GM12878 (cell line): ENCODE results near the gene PTPRD.

Experiments used
- TCF7 ChIP-seq: IDR thresholded peaks from 2 replicates; pipeline ENCODE4 v1.6.1; 2014; ENCODE audit warnings: antibody characterized with exemption, borderline replicate concordance
- TF ChIP-seq, protein P1 (sequence below), 3 experiments: IDR thresholded peaks in 2 of 3; conservative IDR thresholded peaks in 1 of 3; 2 replicates each; pipeline ENCODE4 v1.5.1; 2011; ENCODE audit warnings: low read depth in 3 of 3, low read length in 3 of 3, mild to moderate bottlenecking in 3 of 3, control low read depth in 2 of 3, moderate library complexity in 2 of 3, inconsistent platforms in 1 of 3, mixed read lengths in 1 of 3; ENCODE audit not compliant: control insufficient read depth in 2 of 3, insufficient read depth in 1 of 3; ENCODE audit errors: extremely low read depth in 1 of 3

- no peak for TF ChIP-seq TCF7
- TF ChIP-seq, protein P1, sequence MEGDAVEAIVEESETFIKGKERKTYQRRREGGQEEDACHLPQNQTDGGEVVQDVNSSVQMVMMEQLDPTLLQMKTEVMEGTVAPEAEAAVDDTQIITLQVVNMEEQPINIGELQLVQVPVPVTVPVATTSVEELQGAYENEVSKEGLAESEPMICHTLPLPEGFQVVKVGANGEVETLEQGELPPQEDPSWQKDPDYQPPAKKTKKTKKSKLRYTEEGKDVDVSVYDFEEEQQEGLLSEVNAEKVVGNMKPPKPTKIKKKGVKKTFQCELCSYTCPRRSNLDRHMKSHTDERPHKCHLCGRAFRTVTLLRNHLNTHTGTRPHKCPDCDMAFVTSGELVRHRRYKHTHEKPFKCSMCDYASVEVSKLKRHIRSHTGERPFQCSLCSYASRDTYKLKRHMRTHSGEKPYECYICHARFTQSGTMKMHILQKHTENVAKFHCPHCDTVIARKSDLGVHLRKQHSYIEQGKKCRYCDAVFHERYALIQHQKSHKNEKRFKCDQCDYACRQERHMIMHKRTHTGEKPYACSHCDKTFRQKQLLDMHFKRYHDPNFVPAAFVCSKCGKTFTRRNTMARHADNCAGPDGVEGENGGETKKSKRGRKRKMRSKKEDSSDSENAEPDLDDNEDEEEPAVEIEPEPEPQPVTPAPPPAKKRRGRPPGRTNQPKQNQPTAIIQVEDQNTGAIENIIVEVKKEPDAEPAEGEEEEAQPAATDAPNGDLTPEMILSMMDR (IDR thresholded peaks at IDR 0.05 in 2 of 3, conservative IDR thresholded peaks at IDR 0.05 in 1 of 3; ENCODE audit: control insufficient read depth in 2 of 3, extremely low read depth in 1 of 3, insufficient read depth in 1 of 3, low read depth in 3 of 3, low read length in 3 of 3), result peak; percentile 56 to 80 (median 63)
These were observed 246.5 kb downstream of the PTPRD start for GRCh38 chr9:10366171-10366779.
